ENCODE results near the gene KIRREL1. TPM values are rescaled to one million over a fixed set of nuclear protein-coding genes. Genes with fewer than 3 reads are reported as not detected.

KIRREL1 gene
- total and polyA plus RNA-seq, 2 of the 8 experiments (the other 6 are each of a cell fraction or from before 2014, with no cell fraction given): 14.2 to 39.0 TPM

- Histone ChIP-seq H3K4me2 (ENCODE audit: insufficient read depth in 1 of 2, low read depth in 2 of 2, low read length in 2 of 2) (peak overlapping the region; percentile 64 to 89), H3K27me3 (replicated peaks in 1 of 4; ENCODE audit: control insufficient read depth in 3 of 4, extremely low read depth in 1 of 4, insufficient read depth in 3 of 4, low read length in 3 of 4) (no peaks in the 10 kb centered on the region), H3K4me1 (replicated peaks in 1 of 4; ENCODE audit: control insufficient read depth in 3 of 4, insufficient read depth in 4 of 4, low read length in 3 of 4) (peaks cover 16 to 45% (median 38%) of the 10 kb centered on the region in 4 experiments), H3K79me2 (ENCODE audit: control insufficient read depth in 1 of 2, insufficient read depth in 2 of 2, low read length in 2 of 2) (no peaks in the 10 kb centered on the region), H3K79me1 (ENCODE audit: low read depth, low read length) (no peaks in the 10 kb centered on the region), H2BK120ac (replicated peaks; ENCODE audit: low read depth, low read length) (peak overlapping the region; percentile 97), H3K14ac (ENCODE audit: insufficient read length) (no peak overlapping the region), H3K4me3 (ENCODE audit: extremely low read depth in 1 of 4, insufficient read depth in 2 of 4, low read depth in 3 of 4, low read length in 4 of 4) (peak overlapping the region in 1 of 4 experiments; percentile 33; a peak in 3 of 8 replicates), H4K8ac (ENCODE audit: extremely low read depth, insufficient read depth, low read length) (no peak overlapping the region), H2BK15ac (ENCODE audit: low read length) (no peak overlapping the region), H3K23me2 (ENCODE audit: low read depth, low read length) (no peaks in the 10 kb centered on the region; the same call in 1 of the 2 replicates), H2AFZ (ENCODE audit: low read length) (no peak overlapping the region), H4K91ac (replicated peaks; ENCODE audit: insufficient read length, low read length) (peak overlapping the region; percentile 90), H2BK20ac (ENCODE audit: low read length) (0 out of 2 replicates have a peak overlapping the region, but pooled peaks have one; percentile 82), H2BK12ac (ENCODE audit: low read depth, low read length) (peak overlapping the region; percentile 71; the same call in 1 of the 2 replicates), H3K56ac (replicated peaks; ENCODE audit: insufficient read length, low read depth, low read length) (peak overlapping the region; percentile 3), H3K9ac (replicated peaks in 1 of 4; ENCODE audit: extremely low read depth in 1 of 4, low read depth in 3 of 4, low read length in 3 of 4) (no peak overlapping the region), H3K4ac (replicated peaks; ENCODE audit: insufficient read length, low read depth, low read length) (peak overlapping the region; percentile 71), H2AK5ac (ENCODE audit: low read depth, low read length) (no peak overlapping the region), H3K9me3 (ENCODE audit: insufficient read depth in 2 of 2, low read depth in 1 of 2, low read length in 1 of 2) (no peaks in the 10 kb centered on the region), H3K23ac (ENCODE audit: insufficient read length) (no peak overlapping the region), H4K5ac (ENCODE audit: insufficient read length, low read depth, low read length) (peak overlapping the region; percentile 84), H4K20me1 (replicated peaks in 1 of 2; ENCODE audit: control insufficient read depth in 1 of 2, insufficient read depth in 2 of 2, low read length in 2 of 2) (no peaks in the 10 kb centered on the region), H3K27ac (ENCODE audit: low read depth, low read length) (no peak overlapping the region; the same call in 1 of the 2 replicates), H3K36me3 (ENCODE audit: control insufficient read depth in 2 of 4, insufficient read depth in 4 of 4, low read length in 3 of 4) (no peaks in the 10 kb centered on the region), H2BK5ac (ENCODE audit: low read depth, low read length) (peak overlapping the region; percentile 82; the same call in 1 of the 2 replicates), H3K18ac (ENCODE audit: extremely low read depth, low read length) (peak overlapping the region; percentile 81)
- TF ChIP-seq SP2 (IDR thresholded peaks at IDR 0.05; ENCODE audit: low read length) (no peak), EGR1 (IDR thresholded peaks at IDR 0.05; ENCODE audit: borderline replicate concordance, low read depth, low read length) (no peak), SUZ12 (IDR thresholded peaks at IDR 0.05; ENCODE audit: low read length) (no peak), RBBP5 (IDR thresholded peaks at IDR 0.05; ENCODE audit: borderline replicate concordance, low read depth, low read length) (no peak)
- CTCF ChIA-PET (ENCODE audit: partially characterized antibody): interaction anchor here (1.0 to 38.2 kb wide), 11 partner anchors 0 to 155 kb away, joined by 3 to 2918 read pairs (median 4); partner anchors contain the start of gene KIRREL1
- POLR2A ChIA-PET (ENCODE audit: partially characterized antibody): interaction anchor here (0.9 to 2.2 kb wide), 10 partner anchors 9 to 111 kb away, joined by 3 to 8 read pairs (median 4); partner anchors contain the start of gene KIRREL1
- WGBS, 2 experiments (ENCODE audit: extremely low coverage in 1 of 2, insufficient coverage in 1 of 2, insufficient read length in 1 of 2, insufficient replicate concordance in 2 of 2, low coverage in 1 of 2, low lambda C conversion rate in 2 of 2, missing lambda C conversion rate in 1 of 2): 13% methylated on average over 5 of the region's 5 CpGs; no CpG with 5 or more reads in 1 of the 2 experiments
- FAIRE-seq (no peak), DNase-seq (ENCODE audit: low read depth in 1 of 2, low spot score in 2 of 2) (no peak)
Observed at GRCh38 chr1:158103861-158104522, 110.5 kb downstream of the KIRREL1 start.
